Choroid plexus epithelial cell (primary cell): Measurements from ENCODE around the gene IL1RAPL1.

Experiments used
- DNase-seq: peaks from one replicate; pipeline ENCODE4 v3.0.0-alpha.2; 2010; ENCODE audit warnings: low read depth
- H3K4me3 ChIP-seq: 2 replicates; pipeline ENCODE4 v1.5.1; 2011; ENCODE audit warnings: low read depth, mild to moderate bottlenecking, control low read depth, low read length, moderate library complexity
- CTCF ChIP-seq: conservative IDR thresholded peaks from 2 replicates; pipeline ENCODE4 v1.5.1; 2011; ENCODE audit warnings: low read depth, mild to moderate bottlenecking, control low read depth, inconsistent platforms, low read length, moderate library complexity

The IL1RAPL1 gene

GRCh38 chrX:29435396-29435795, 848.1 kb downstream of the IL1RAPL1 start:
- peak; percentile 30 for DNase-seq
- TF ChIP-seq CTCF = no peak

GRCh38 chrX:29447867-29448266, 860.6 kb downstream of the IL1RAPL1 start:
- no peak for DNase-seq
- no peak for TF ChIP-seq CTCF
- H3K4me3 ChIP-seq = no peak overlapping the region

More at GRCh38 chrX:29435396-29435795, 848.1 kb downstream of the IL1RAPL1 start:
- H3K4me3 ChIP-seq = no peak overlapping the region

GRCh38 chrX:29453333-29453732, 866.1 kb downstream of the IL1RAPL1 start:
- TF ChIP-seq CTCF = no peak
- H3K4me3 ChIP-seq = no peak overlapping the region
- no peak for DNase-seq

- TF ChIP-seq CTCF = no peak
- no peak overlapping the region for H3K4me3 ChIP-seq
- no peak for DNase-seq
Measured at GRCh38 chrX:29455702-29456101, 868.5 kb downstream of the IL1RAPL1 start.

GRCh38 chrX:29461039-29461438, 873.8 kb downstream of the IL1RAPL1 start:
- TF ChIP-seq CTCF = no peak
- no peak for DNase-seq
- no peak overlapping the region for H3K4me3 ChIP-seq

- DNase-seq = peak; percentile 32
- no peak for TF ChIP-seq CTCF
- no peak overlapping the region for H3K4me3 ChIP-seq
Measured at GRCh38 chrX:29466456-29466855, 879.2 kb downstream of the IL1RAPL1 start.

- H3K4me3 ChIP-seq = no peak overlapping the region
- TF ChIP-seq CTCF = no peak
- DNase-seq = peak; percentile 49
Measured at GRCh38 chrX:29468911-29469494, 881.8 kb downstream of the IL1RAPL1 start.
